ENCODE measurements around the gene ITPA.
"Not testable (repeated sequence)": the region's sequence is repeated elsewhere in the genome, so short reads cannot be mapped to it uniquely, and the experiment has no call there.

The ITPA gene

DNA sequence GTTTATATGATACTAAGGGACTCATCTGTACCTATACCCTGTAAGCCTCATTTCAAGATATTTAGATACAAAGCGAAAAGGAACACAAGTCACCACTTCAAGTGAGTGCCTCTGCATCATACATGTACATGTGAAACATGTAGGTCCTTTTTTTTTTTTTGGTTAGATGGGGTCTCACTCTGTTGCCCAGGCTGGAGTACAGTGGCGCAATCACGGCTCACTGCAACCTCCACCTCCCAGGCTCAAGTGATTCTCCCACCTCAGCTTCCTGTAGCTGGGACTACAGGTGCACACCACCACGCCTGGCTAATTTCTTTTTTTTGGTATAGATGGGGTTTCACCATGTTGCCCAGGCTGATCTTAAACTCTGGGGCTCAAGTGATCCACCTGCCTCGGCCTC is 26.9 kb upstream of the ITPA start:
- CTCF ChIA-PET = interaction anchor here (0.7 kb wide), 1 partner anchor 81 kb away, joined by 4 read pairs; no protein-coding TSS in a partner anchor
- not testable (repeated sequence) for H3K27ac Mint-ChIP-seq, H3K27me3 Mint-ChIP-seq, H3K4me1 Mint-ChIP-seq, H3K9me3 Mint-ChIP-seq, DNase-seq, H3K36me3 Mint-ChIP-seq, H3K4me3 Mint-ChIP-seq

DNA sequence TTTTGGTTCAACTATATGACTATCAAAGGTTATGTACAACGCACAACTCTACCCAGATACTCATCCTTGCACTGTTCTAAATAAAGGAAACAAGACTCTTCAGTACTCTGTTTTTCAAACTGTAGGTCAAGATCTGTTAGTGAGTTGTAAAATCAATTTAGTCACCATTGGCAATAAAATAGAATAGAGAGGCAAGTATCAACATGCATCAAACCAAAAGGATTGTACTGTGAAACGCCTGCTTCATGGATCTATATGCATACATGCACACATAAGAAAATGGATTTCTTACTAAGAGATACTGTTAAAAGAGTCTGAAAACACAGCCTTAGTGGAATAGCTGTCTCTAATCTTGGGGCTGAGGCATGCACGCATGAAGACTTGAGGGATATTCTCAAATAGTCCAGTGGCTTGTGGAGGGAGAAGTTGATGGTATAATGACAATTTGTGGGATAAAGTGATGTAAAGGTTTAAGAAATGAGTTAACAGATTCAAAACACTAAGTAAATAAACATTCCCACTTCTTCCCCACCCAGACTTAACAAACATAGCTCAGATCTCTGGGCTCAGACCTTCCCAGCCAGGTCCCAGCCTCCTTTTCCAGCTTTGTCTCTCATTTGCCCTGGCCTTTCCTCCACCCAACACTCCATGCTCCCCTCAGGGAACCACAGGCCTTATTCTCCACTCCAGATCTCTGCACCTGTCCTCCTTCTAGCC is 25.2 kb upstream of the ITPA start:
- no peaks in the 10 kb centered on the region for H3K27me3 Mint-ChIP-seq
- H3K27ac Mint-ChIP-seq = no peak overlapping the region
- DNase-seq = no peak
- CTCF ChIA-PET = no interaction called here
- no peak overlapping the region for H3K4me3 Mint-ChIP-seq
- no peaks in the 10 kb centered on the region for H3K9me3 Mint-ChIP-seq
- H3K36me3 Mint-ChIP-seq = peaks cover 3% of the 10 kb centered on the region
- no peaks in the 10 kb centered on the region for H3K4me1 Mint-ChIP-seq

DNA sequence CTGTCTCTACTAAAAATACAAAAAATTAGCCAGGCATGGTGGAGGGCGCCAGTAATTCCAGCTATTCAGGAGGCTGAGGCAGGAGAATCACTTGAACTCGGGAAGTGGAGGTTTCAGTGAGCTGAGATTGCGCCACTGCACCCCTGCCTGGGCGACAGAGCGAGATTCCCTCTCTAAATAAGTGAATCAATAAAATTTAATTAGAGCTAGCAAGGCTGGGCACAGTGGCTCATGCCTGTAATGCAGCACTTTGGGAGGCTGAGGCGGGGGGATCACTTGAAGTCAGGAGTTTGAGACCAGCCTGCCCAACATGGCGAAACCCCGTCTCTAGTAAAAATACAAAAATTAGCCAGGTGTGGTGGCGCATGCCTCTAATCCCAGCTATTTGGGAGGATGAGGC is 21.4 kb upstream of the ITPA start:
- not testable (repeated sequence) for H3K27ac Mint-ChIP-seq

DNA sequence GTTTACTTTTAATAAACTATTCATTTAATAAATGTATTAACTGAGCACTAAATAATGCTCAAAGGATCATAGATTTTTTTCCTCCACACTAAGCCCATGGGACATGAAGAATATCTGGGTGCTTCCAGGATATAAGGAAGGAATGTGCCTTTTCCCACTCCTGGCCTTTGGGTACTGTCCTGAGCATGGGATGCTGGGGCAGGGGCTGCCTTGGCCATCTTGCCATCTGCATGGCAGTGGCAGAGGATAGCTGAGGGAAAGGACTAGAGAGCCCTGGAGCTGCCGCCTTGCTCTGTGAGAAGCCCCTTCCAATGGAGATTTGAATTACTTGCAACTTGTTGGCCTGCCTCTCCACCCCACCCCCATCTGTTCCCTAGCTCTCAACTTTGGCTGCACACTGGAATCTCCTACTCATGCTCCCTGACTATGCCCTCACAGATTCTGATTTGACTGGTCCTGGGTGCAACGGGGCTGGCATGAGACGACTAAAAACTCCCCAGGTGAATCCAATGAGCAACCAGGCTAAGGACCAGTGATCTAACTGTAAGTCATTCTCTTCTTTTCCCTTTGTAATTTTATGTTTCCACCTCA is 20.4 kb upstream of the ITPA start:
- Mint-ChIP-seq H3K27ac (no peak overlapping the region), H3K4me3 (no peak overlapping the region)

More for the DNA sequence above, 21.4 kb upstream of the ITPA start:
- H3K4me3 Mint-ChIP-seq, H3K9me3 Mint-ChIP-seq, CTCF ChIA-PET, DNase-seq, H3K27me3 Mint-ChIP-seq, H3K4me1 Mint-ChIP-seq: not testable (repeated sequence)
- H3K36me3 Mint-ChIP-seq = peaks cover 27% of the 10 kb centered on the region

DNA sequence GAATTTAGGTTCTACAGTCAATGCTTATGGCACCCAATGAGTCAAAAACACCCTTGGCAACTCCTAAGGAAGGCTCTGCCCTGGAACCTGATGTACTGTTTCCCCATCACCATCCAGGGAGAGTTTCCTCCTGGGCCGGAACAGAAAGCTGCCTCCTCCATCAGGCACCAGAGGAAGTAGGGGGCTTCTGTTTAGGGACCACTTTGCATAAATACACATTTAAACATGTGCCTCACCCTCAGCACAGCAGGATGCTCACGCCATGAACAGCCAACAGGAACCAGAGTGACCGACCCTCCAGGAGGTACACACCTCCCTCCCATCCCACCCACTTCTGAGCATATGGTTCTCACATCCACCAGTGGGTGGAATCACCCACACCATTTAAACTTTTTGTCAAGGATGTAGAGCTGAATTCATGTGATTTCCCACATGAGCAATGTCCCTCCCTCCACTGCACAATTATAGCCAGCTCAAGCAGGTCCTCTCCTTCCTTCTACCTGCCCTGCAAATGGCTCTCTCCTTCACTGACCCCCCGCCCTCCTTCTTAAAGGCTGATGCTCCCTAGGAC is 19.7 kb upstream of the ITPA start:
- CTCF ChIA-PET = no interaction called here
- DNase-seq = no peak
- H3K27me3 Mint-ChIP-seq = no peaks in the 10 kb centered on the region
- no peaks in the 10 kb centered on the region for H3K9me3 Mint-ChIP-seq
- H3K36me3 Mint-ChIP-seq = peaks cover 29% of the 10 kb centered on the region
- no peaks in the 10 kb centered on the region for H3K4me1 Mint-ChIP-seq
- H3K27ac Mint-ChIP-seq = peak overlapping the region; percentile 43
- no peak overlapping the region for H3K4me3 Mint-ChIP-seq

More for the DNA sequence above, 20.4 kb upstream of the ITPA start:
- H3K4me1 Mint-ChIP-seq = no peaks in the 10 kb centered on the region
- no peaks in the 10 kb centered on the region for H3K27me3 Mint-ChIP-seq
- no peak for DNase-seq
- H3K9me3 Mint-ChIP-seq = no peaks in the 10 kb centered on the region
- peaks cover 29% of the 10 kb centered on the region for H3K36me3 Mint-ChIP-seq
- CTCF ChIA-PET = no interaction called here

DNA sequence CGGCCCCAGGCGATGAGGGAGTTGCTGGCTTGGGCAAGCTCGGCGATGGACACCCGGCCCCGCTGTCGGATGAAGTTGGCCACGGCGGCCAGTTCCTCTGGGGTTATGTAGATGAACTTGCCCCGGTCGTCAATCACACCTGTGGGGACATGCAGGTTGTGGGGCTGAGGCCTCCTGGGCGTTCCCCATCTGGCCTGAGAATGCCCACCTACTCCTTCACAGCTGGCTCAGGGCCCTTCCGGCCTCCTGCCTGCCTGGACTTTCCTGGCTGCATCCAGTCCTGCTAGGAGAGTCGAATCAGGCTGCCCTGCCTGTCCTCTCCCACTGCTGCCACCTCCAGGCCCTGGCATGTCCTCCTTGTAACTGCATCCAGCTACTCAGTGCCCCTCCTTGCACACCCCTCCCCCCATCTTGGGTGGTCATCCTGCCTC is 18.6 kb upstream of the ITPA start:
- no peak overlapping the region for H3K27ac Mint-ChIP-seq
- H3K4me1 Mint-ChIP-seq = peaks cover 6% of the 10 kb centered on the region
- CTCF ChIA-PET = no interaction called here
- H3K27me3 Mint-ChIP-seq = no peaks in the 10 kb centered on the region
- H3K9me3 Mint-ChIP-seq = no peaks in the 10 kb centered on the region
- peaks cover 36% of the 10 kb centered on the region for H3K36me3 Mint-ChIP-seq
- DNase-seq = no peak
- H3K4me3 Mint-ChIP-seq = no peak overlapping the region

DNA sequence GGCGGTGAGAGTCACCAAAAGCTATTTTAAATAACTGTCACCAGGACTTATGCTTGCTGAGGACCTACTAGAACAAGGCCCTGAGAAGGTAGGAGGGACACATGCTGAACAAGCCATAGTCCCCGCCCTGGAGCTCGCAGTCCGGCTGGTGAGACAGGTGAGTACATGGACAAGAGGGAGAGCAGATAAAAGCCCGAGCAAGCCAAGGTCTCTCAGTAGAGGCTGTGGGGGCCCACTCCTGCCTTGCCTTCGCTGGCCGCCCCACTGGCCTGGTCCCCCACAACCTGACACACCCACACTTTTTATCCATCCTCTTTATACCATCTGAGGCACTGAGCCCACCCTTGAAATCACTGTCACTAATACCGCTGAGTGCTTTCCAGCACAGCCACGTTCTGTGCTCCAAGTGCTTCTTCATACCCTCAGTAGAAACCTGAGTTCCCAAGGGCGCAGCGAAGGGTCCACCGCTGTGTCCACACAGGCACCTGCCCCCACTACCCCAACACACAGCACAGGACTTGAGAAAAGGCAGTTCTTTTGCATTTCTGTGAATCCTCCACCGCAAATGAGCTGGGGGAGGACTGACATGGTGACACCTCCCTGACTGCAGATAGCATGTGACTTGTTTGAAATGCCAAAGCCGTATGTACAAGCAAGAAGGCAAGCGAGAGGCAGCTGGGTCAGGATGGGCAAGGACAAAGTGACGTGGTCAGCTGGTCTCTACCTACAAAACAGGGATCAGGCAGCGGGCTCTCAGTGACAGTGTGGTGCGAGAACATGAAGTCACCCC is 16.9 kb upstream of the ITPA start:
- H3K4me1 Mint-ChIP-seq = peaks cover 10% of the 10 kb centered on the region
- no peak overlapping the region for H3K27ac Mint-ChIP-seq
- peaks cover 44% of the 10 kb centered on the region for H3K36me3 Mint-ChIP-seq
- DNase-seq = no peak
- no peak overlapping the region for H3K4me3 Mint-ChIP-seq
- no peaks in the 10 kb centered on the region for H3K9me3 Mint-ChIP-seq
- no peaks in the 10 kb centered on the region for H3K27me3 Mint-ChIP-seq
- CTCF ChIA-PET = no interaction called here

DNA sequence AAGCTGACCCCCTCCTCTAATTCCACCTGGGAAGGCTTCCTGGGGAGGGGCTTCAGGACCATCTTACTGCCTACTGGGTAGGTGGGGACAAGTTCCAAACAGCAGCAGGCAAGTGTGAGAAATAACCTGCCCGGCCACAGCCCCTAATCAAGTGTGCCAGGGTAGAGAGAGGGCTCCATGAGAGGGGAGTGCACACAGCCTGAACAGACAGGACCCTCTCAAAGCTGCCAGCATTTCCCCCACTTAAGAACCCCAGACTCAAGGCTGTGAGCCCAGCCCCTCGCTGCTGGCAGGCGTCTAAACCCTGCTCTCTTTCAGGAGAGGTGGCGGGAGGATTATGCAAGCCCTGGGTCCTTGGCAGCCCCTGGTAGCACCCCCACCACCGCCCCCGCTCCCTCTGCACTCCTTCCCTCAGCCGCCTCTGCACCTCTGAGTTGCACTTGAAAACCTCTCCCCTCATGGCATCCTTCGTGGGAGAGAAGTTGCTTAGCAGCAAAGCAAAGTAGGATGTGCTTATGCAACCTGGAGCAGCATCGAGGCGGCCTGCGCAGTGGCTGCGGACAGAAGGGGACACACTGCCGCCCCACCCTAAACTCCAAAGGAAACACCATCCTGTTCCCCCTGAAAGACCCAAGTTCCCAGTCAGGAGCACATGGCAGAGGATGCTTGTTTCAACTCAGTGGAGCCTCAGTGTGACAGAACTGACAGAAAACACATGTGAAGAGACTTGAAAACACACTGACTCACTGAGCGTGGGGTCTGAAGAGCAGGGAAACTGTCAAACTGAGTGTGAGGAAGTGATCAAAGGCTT is 15.3 kb upstream of the ITPA start:
- no peak overlapping the region for H3K4me3 Mint-ChIP-seq

DNA sequence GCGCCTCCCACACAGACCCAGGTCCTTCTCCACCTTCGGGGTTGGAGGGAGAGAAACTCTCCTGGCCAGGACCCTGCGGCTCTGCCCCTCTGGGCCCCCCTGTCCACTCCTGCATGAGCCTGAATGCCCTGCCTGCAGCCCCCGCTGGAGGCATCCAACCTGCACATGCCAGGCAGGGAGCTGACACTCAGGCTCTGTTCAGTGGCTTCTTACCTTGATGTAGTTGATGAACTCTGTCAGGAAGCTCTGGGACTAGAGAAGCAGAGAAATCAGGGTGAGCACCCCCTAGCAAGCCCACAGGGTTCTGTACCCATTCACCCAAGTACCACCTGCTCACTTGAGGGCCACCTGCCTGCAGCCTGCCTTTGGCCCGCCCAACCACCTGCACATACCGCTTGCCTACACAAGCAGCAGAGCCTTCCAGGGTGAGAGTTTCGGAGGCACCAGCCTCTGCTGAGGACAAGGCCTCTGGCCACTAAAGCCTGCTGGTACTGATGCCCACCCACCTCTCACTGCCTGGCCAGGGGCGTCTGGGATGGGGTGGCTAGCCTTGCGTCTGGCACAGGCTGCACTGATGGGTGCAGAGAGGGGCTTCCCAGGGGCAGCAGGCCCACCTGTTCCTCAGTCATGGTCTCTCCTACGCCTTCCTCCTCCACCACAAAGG is 14.5 kb upstream of the ITPA start:
- no peaks in the 10 kb centered on the region for H3K27me3 Mint-ChIP-seq
- peaks cover 54% of the 10 kb centered on the region for H3K36me3 Mint-ChIP-seq
- CTCF ChIA-PET = no interaction called here
- no peak for DNase-seq
- H3K27ac Mint-ChIP-seq = no peak overlapping the region
- H3K4me1 Mint-ChIP-seq = peaks cover 10% of the 10 kb centered on the region
- no peak overlapping the region for H3K4me3 Mint-ChIP-seq
- no peaks in the 10 kb centered on the region for H3K9me3 Mint-ChIP-seq

More for the DNA sequence above, 15.3 kb upstream of the ITPA start:
- CTCF ChIA-PET = interaction anchor here (0.6 kb wide), 1 partner anchor 9 kb away, joined by 3 read pairs; no protein-coding TSS in a partner anchor
- no peak for DNase-seq
- Mint-ChIP-seq H3K36me3 (peaks cover 50% of the 10 kb centered on the region), H3K4me1 (peaks cover 10% of the 10 kb centered on the region), H3K9me3 (no peaks in the 10 kb centered on the region), H3K27ac (no peak overlapping the region), H3K27me3 (no peaks in the 10 kb centered on the region)

DNA sequence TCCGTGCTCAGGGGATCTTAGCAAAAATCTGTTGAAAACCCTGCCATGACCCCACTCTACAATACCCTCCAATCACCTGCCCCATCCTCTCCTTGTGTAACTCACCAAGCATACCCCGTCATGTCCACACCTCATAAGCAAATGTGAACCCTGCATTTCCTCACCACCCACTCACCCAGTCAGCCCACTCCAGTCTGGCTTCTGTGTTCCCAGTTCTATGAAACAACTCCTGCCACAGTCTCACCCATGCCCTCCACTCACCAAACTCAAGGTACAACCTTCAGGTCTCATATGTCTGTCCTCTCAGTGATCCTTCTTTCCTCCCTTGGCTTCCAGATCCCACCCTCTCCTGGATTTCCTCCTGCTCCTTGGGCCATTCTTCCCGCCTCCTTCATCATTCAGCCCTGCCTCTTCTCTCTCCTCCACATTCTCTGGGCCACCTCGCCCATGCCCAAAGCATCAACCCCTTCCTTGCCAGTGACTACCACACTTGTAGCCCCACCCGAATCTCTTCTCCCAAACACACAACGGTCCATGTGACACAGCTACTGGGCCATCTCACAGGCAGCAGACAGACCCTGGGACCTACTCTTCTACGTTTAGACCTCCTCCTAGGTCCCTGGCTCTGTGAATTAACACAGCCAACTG is 13.6 kb upstream of the ITPA start:
- H3K9me3 Mint-ChIP-seq = no peaks in the 10 kb centered on the region
- H3K27ac Mint-ChIP-seq = peak overlapping the region; percentile 64
- peaks cover 57% of the 10 kb centered on the region for H3K36me3 Mint-ChIP-seq
- no peaks in the 10 kb centered on the region for H3K27me3 Mint-ChIP-seq
- no peak for DNase-seq
- no peak overlapping the region for H3K4me3 Mint-ChIP-seq
- H3K4me1 Mint-ChIP-seq = peaks cover 10% of the 10 kb centered on the region
- CTCF ChIA-PET = no interaction called here

DNA sequence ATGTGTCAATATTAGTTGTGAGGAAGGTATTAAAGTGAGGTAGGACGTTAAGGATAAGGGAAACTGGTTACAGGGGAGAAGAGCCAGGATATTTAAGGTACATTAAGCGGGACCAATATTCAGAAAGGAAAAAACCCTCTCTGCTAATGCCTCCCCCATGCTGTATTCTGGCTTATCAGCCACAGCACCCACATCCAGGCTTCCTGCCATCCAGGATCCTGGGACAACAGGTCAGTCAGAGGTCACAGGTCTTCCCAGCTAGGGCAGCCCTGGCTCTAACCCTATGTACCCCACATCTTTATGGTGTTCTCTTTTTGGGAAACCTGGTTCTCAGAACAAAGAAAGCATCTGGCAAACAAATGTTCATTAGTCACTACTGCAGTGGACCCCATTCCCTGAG is 10.1 kb upstream of the ITPA start:
- Mint-ChIP-seq H3K27me3 (no peaks in the 10 kb centered on the region), H3K4me1 (peaks cover 31% of the 10 kb centered on the region), H3K36me3 (peaks cover 45% of the 10 kb centered on the region), H3K27ac (no peak overlapping the region), H3K4me3 (no peak overlapping the region), H3K9me3 (no peaks in the 10 kb centered on the region)
- CTCF ChIA-PET = interaction anchor here (0.7 kb wide), 1 partner anchor 946 kb away, joined by 4 read pairs; no protein-coding TSS in a partner anchor
- DNase-seq = no peak

DNA sequence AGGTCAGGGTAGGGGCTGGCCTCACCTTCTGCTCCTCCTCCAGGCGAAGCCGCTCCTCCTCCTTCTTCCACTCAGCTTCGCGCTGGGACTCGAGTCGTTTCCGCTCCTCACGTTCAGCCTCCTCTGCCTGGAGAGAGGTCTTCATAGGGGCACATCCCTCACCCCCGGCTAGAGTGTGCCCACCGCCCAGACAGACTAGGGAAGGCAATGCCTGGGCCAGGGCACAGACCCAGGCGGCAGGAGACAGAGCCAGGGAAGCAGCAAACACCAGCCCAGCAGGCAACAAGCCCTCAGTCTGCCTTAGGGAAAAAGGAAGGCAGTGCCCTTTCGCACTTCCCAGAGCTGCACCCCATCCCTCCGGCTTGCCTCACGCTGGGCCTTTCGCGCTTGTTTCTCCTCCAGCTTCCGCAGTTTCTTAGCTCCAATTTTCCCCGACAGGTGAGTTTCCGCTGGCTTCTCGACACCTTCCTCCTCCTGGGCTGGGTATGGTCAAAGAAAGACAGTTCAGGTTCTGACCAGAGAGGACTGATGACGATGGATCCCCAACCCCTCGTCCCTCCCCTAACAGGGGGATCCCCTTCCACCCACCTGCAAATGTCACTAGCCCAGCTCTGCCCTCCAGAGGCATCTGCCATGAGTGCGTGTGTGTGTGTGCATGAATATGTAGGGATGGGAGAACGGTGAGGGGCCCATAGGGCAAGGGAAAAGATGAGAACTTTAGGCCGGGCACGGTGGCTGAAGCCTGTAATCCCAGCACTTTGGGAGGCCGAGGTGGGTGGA is 9.1 kb upstream of the ITPA start:
- H3K9me3 Mint-ChIP-seq = no peaks in the 10 kb centered on the region
- peak overlapping the region; percentile 58 for H3K27ac Mint-ChIP-seq
- peaks cover 44% of the 10 kb centered on the region for H3K36me3 Mint-ChIP-seq
- H3K4me3 Mint-ChIP-seq = no peak overlapping the region
- no peaks in the 10 kb centered on the region for H3K27me3 Mint-ChIP-seq
- no peak for DNase-seq
- peaks cover 37% of the 10 kb centered on the region for H3K4me1 Mint-ChIP-seq
- CTCF ChIA-PET = interaction anchor here (0.6 to 0.9 kb wide), 2 partner anchors 30 to 148 kb away, joined by 3 to 5 read pairs; no protein-coding TSS in a partner anchor
